Ramos (cell line): Measurements from ENCODE around the gene CCDC82.

Experiments used
- in situ Hi-C: fragments of 300-500 bp; cut with MboI; formaldehyde crosslinking; loops from one replicate; pipeline ENCODE4 v1.14.3; 2022; ENCODE audit warnings: low sequenced_read_pairs; ENCODE audit not compliant: unreplicated experiment

Gene CCDC82

DNA sequence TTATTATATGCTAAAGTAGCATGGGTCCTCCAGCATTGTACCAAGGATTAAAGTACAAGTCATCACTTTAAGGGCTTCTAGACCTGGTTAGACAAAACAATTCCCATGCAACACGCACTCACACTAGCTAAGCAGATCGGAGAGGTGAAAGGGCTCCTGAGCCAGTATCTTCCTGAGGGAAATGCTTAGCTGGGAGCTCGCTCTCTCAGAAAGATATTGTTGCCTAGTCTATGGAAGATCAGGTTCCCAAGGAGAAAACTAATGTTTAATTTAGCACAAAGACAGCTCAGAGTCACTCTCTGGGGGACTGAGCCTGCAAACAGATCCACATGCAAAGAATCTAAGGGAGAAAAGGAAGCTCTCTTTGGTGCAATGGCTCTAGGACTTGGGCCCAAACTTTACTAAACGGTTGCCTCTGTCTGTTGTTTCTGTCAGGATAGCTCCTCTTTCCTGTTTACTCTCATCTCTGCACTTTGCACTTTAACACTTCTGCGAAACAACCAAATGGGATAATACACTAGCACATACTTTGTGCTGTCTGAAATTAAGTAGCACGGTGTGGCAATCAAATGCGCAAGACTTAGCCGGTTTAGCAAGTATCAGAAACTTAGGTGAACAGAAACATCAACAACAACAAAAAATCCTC lies 57.5 kb downstream of the CCDC82 start:
- in situ Hi-C loops: no loop called here

GRCh38 chr11:96331699-96332116 lies 58.0 kb downstream of the CCDC82 start:
- in situ Hi-C loops: no loop called here

GRCh38 chr11:96330511-96330859 lies 59.2 kb downstream of the CCDC82 start:
- in situ Hi-C loops: no loop called here

DNA sequence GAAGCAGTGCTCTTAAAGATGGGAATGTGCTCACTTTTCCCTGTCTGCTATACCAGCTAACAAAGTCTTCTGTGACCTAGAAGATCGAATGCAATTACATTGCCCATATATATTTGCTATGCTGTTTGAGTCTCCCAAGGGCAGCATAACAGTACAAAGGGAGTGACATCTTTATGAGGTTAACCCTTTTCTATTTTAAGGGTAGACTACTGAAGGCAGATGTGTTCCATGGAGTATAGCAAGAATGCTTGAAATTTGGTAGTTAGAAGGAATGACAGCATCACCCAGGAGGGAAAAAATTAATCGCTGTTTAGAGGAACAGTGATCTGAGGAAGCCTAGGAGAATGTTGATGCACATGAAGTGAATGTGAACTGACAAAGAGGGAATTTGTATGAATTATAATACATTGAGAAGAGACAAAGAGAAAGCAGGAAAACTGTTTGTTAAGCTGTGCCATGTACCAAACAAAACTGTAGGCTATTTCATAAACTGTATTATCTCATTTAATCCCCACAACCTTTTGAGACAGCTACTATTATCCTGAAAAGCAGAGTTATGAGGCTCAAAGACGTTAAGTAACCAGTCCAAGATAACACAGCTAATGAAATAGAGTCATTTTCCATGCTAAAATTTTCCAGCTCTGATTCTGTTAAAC lies 59.7 kb downstream of the CCDC82 start:
- in situ Hi-C loops: no loop called here

GRCh38 chr11:96329419-96329818 lies 60.3 kb downstream of the CCDC82 start:
- in situ Hi-C loops: no loop called here

DNA sequence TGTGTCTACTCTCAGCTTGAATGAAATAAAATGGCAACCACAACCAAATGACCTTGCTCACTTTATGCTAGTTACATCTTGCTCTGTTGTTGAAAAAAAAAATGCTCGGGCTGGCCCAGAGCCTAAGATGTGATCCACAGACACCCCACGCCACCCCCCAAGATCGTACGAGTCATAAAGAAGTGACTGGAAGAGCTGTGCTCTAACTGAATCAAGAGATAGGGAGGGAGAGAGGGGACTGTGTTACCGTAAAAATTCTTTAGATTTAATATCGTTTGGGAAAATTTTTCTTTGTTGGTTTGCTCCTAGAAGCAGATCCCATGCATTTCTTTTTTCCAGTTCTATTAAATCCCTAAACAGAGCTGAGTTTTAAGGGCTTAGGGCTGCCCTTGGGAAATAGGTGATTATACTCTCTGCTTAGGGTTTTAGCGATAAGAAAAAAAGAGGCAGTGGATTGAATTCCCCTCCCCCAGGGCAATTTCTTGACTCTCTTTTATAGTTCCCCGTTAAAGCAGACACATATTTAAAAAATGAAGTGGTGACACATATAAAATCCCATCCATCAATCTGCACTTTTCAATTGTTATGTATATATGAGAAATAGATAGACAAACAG lies 61.2 kb downstream of the CCDC82 start:
- in situ Hi-C loops: no loop called here

- in situ Hi-C loops: no loop called here
Observed at GRCh38 chr11:96326959-96327358, 62.8 kb downstream of the CCDC82 start.

- in situ Hi-C loops: no loop called here
Observed at GRCh38 chr11:96324912-96325311, 64.8 kb downstream of the CCDC82 start.

GRCh38 chr11:96323642-96323985 lies 66.1 kb downstream of the CCDC82 start:
- in situ Hi-C loops: no loop called here

DNA sequence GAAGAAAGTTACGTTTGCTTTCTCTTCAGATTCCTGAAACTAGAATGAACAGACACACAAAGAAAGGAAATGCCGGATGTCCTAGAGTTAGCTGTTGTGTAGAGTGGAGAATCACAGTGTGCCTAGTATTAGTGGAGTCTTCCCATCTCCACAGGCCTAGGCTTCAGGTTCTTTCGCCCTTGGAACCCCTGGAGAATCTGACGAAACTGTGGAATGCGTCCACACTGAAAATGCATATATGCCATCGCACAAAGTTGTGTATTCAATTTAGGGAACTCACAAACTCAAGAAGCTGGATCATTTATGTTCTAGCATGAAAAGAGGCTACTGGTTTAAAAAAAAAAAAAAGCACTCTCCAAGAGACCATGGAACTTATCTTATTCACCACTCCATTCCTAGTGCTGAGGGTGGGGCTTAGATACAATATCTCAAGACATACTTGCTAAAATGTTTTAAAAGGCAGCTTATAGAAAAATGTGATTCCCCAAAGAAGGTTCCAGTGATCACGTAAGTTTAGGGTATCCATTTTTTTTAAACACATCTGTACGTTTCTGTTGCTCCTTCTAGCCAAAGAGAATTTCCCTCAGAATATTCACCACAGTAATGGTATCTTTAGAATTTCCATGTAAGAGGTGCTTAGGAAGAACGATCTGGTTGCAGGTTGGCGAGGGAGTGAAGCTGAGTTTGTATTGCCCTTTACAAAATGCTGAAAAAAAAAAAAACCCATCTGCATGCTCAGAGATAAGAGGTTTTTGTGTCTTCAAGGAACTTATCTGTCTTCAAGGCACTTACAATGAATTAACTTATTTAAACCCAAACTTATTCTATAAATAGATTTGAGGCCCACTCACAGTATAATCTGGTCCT lies 66.7 kb downstream of the CCDC82 start:
- in situ Hi-C loops: no loop called here

GRCh38 chr11:96321091-96321490 lies 68.6 kb downstream of the CCDC82 start:
- in situ Hi-C loops: no loop called here

DNA sequence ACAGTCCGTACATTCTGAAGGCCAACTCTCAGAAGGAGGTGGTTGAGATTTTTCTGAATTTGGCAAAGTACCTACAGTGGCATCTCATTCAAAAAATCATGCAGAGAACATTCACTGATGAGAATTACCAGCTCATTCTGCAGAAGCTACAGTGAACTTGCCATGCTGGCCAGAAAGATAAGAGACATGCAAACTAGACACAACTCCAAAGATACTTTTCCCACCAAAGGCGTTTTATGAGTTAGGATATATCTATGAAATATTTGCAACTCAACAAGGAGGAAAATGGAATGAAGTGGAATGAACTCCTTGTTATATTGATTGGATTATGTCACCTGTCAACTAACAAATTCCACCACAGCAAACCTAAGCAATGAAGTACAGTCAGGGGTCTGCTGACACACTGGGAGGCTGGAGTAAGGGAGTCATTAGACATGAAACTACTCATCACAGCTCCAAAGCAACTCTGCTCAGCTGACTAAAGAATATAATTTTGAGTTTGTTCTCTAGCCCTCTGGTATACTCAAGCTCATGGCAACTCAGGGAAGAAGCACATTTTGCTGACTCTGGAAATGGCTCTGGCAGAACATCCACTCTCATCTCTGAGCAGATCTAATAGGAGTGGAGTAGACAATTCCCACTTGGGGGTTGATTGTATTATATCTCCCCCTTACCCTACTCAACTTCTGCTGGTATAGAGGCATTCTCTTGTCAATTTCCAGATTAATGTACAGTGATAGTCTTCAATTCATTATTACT lies 69.6 kb downstream of the CCDC82 start:
- in situ Hi-C loops: no loop called here

DNA sequence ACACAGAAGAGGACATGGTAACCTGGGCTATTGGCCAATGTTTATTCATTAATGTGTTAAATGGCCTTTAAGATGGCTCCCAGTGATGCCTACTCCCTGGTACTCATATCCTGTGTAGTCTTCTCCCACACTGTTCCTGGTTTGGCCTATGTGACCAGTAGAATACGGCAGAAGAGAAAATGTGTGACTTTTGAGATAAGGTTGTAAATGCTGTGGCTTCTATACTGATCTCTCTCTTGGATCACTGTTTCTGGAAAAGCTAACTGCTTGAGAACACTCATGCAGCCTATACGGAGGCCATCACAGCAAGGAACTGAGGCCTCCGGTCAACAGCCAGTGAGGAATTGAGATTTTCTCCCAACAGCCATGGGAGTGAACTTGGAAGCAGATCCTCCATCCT lies 70.9 kb downstream of the CCDC82 start:
- in situ Hi-C loops: no loop called here

- in situ Hi-C loops: no loop called here
Observed at GRCh38 chr11:96318399-96318798, 71.3 kb downstream of the CCDC82 start.

GRCh38 chr11:96317985-96318384 lies 71.7 kb downstream of the CCDC82 start:
- in situ Hi-C loops: no loop called here

GRCh38 chr11:96317571-96317970 lies 72.1 kb downstream of the CCDC82 start:
- in situ Hi-C loops: no loop called here

- in situ Hi-C loops: no loop called here
Observed at GRCh38 chr11:96316869-96317268, 72.8 kb downstream of the CCDC82 start.

DNA sequence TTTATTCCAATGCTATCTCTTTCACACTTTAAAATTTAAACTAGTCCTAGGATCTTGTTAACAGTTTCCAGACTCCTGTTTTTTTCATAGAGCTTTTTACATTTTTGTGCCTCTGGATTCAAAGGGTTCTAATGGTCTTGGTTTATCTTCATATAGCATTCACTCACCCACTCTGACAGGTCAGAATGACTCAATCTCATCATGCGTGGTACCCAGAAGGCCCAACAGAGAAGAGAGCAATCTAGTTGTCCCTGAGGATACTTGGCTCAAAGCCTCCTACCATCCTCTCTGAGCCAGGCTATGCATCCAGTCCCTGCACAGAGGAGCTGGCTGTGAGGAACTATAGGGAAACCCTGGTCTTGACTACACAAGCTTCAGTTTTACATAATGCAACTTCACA lies 74.2 kb downstream of the CCDC82 start:
- in situ Hi-C loops: no loop called here

DNA sequence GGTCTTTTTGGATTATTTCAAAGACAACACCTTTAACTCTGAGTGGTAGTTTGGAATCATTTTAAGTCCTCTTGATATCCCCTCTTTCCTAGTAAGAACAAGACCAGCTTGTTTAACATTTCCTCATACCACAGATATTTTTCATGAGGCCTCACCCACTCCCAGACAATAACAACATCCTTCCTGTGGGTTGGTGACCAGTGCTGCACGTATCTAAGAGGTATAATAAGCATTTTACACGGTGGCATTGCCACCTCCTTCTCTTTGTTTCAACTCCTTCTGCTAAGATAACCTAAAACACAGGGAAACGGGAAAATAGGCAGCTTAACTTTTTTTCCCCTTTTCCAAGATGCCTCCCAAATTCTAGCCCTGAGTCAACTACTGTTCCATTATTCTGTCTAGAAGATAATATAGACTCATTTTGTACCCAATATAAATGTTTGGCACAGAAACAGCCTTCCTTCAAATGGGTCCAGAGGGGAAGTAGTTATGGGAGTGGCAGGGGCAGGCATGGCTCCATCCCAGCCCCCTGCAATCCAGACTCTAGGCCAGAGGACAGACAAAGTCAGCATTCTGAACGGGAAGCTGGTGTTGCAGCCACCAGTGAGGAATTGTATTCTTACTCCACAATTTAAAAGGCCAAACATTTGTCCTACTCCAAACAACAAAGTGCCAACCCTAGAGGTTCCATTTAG lies 75.2 kb downstream of the CCDC82 start:
- in situ Hi-C loops: no loop called here

DNA sequence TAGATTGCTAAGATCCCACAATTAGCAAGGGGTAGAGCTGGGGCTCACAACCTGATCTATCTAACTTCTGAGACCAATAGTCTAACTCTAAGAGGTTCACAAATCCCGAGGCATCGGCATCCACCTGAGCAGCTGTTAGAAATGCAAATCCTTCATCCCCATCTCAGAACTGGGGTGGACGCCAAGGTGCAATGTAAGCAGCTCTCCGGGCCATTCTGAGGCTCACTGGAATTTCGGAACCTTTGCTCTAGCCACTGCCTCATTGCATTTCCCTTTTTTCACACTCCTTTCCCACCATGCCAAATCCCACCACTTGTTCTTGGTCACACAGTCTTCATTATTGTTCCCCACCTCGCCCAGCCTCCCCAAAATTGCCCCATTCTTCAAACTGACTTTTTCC lies 76.5 kb downstream of the CCDC82 start:
- in situ Hi-C loops: no loop called here
